WTC11 (cell line): Measurements from ENCODE around the gene PISD. TPM values are rescaled to one million over a fixed set of nuclear protein-coding genes. Genes with fewer than 3 reads are reported as not detected.

Source experiments
- ATAC-seq: fragments of 200-7000 bp; cut with Tn5 transposase; 2 replicates; pipeline ENCODE4 v1.10.0; 2021; ENCODE audit warnings: mild to moderate bottlenecking, moderate library complexity
- CTCF ChIA-PET: fragments of 300-600 bp; sonication (Branson Sonifier 250); formaldehyde crosslinking; loops from one replicate; lab custom pipeline; 2021; ENCODE audit warnings: antibody characterized with exemption; lab: Charles Lee
- POLR2A ChIA-PET: fragments of 350-600 bp; sonication (Branson Sonifier 250); formaldehyde crosslinking; loops from one replicate; lab custom pipeline; 2021; ENCODE audit warnings: antibody characterized with exemption; lab: Charles Lee
- DNase-seq: peaks from one replicate; pipeline ENCODE4 v3.0.0; 2021; ENCODE audit warnings: low spot score
- H3K27ac Mint-ChIP-seq: 2 replicates; pipeline ENCODE4 v1.8.0; 2021; ENCODE audit warnings: mixed read lengths
- H3K27me3 Mint-ChIP-seq: 2 replicates; pipeline ENCODE4 v1.8.0; 2021; ENCODE audit warnings: low read depth, mild to moderate bottlenecking, moderate library complexity, mixed read lengths
- H3K36me3 Mint-ChIP-seq: 2 replicates; pipeline ENCODE4 v1.8.0; 2021; ENCODE audit warnings: mixed read lengths
- H3K4me1 Mint-ChIP-seq: 2 replicates; pipeline ENCODE4 v1.8.0; 2022; ENCODE audit warnings: mixed read lengths
- H3K4me3 Mint-ChIP-seq: 2 replicates; pipeline ENCODE4 v1.8.0; 2021; ENCODE audit warnings: mild to moderate bottlenecking, moderate library complexity, mixed read lengths
- H3K9me3 Mint-ChIP-seq: 2 replicates; pipeline ENCODE4 v1.8.0; 2021; ENCODE audit warnings: mixed read lengths
- ARID4B ChIP-seq: sonication (generic); formaldehyde crosslinking; IDR thresholded peaks from 2 replicates; pipeline ENCODE4 v1.8.0; 2023; ENCODE audit warnings: missing genetic modification reagents, mild to moderate bottlenecking, borderline replicate concordance
- ATF6 ChIP-seq: sonication (generic); formaldehyde crosslinking; IDR thresholded peaks from 2 replicates; pipeline ENCODE4 v1.8.1; 2023; ENCODE audit warnings: mild to moderate bottlenecking, missing genetic modification reagents
- CBFB ChIP-seq: sonication (generic); formaldehyde crosslinking; IDR thresholded peaks from 2 replicates; pipeline ENCODE4 v1.8.1; 2022; ENCODE audit warnings: mild to moderate bottlenecking, low read depth, missing genetic modification reagents
- CREM ChIP-seq: sonication (generic); formaldehyde crosslinking; IDR thresholded peaks from 2 replicates; pipeline ENCODE4 v1.8.1; 2022; ENCODE audit warnings: mild to moderate bottlenecking, missing genetic modification reagents, moderate library complexity
- ELF4 ChIP-seq: sonication (generic); formaldehyde crosslinking; IDR thresholded peaks from 2 replicates; pipeline ENCODE4 v1.8.1; 2022; ENCODE audit warnings: low read depth, mild to moderate bottlenecking, moderate library complexity, missing genetic modification reagents
- FOXK1 ChIP-seq: sonication (generic); formaldehyde crosslinking; IDR thresholded peaks from 2 replicates; pipeline ENCODE4 v1.8.0; 2022; ENCODE audit warnings: mild to moderate bottlenecking, moderate library complexity, missing genetic modification reagents
- GABPB1 ChIP-seq: sonication (generic); formaldehyde crosslinking; IDR thresholded peaks from 2 replicates; pipeline ENCODE4 v1.8.1; 2023; ENCODE audit warnings: mild to moderate bottlenecking, missing genetic modification reagents
- JAZF1 ChIP-seq: fragments of 250-450 bp; sonication (Bioruptor Pico); IDR thresholded peaks from 2 replicates; pipeline ENCODE4 v1.9.0; 2021; ENCODE audit warnings: moderate library complexity, mild to moderate bottlenecking, inconsistent platforms
- NR1H2 ChIP-seq: sonication (generic); formaldehyde crosslinking; IDR thresholded peaks from 2 replicates; pipeline ENCODE4 v1.9.0; 2021; ENCODE audit warnings: mild to moderate bottlenecking, moderate library complexity, missing genetic modification reagents
- NR2C2 ChIP-seq: sonication (generic); formaldehyde crosslinking; IDR thresholded peaks from 2 replicates; pipeline ENCODE4 v1.8.0; 2022; ENCODE audit warnings: mild to moderate bottlenecking, missing genetic modification reagents
- PRRX2 ChIP-seq: fragments of 250-450 bp; sonication (Bioruptor Pico); IDR thresholded peaks from 2 replicates; pipeline ENCODE4 v1.8.0; 2021; ENCODE audit warnings: mild to moderate bottlenecking
- ZNF219 ChIP-seq: sonication (generic); formaldehyde crosslinking; IDR thresholded peaks from 2 replicates; pipeline ENCODE4 v1.8.0; 2023; ENCODE audit warnings: missing genetic modification reagents, mild to moderate bottlenecking, borderline replicate concordance
- ZNF263 ChIP-seq: sonication (generic); formaldehyde crosslinking; IDR thresholded peaks from 2 replicates; pipeline ENCODE4 v1.8.1; 2022; ENCODE audit warnings: low read depth, mild to moderate bottlenecking, moderate library complexity, missing genetic modification reagents
- ZNF396 ChIP-seq: fragments of 250-450 bp; sonication (Bioruptor Pico); IDR thresholded peaks from 2 replicates; pipeline ENCODE4 v1.8.0; 2021; ENCODE audit warnings: mild to moderate bottlenecking, moderate library complexity, borderline replicate concordance
- ZNF416 ChIP-seq: fragments of 250-450 bp; sonication (Bioruptor Pico); IDR thresholded peaks from 2 replicates; pipeline ENCODE4 v1.9.0; 2021; ENCODE audit warnings: mild to moderate bottlenecking, inconsistent platforms
- ZNF423 ChIP-seq: fragments of 250-450 bp; sonication (Bioruptor Pico); IDR thresholded peaks from 2 replicates; pipeline ENCODE4 v2.1.2; 2022; ENCODE audit warnings: mild to moderate bottlenecking, moderate library complexity
- ZNF425 ChIP-seq: fragments of 250-450 bp; sonication (Bioruptor Pico); conservative IDR thresholded peaks from 2 replicates; pipeline ENCODE4 v1.9.0; 2021; ENCODE audit warnings: mild to moderate bottlenecking
- total RNA-seq: library from RNA; stranded (reverse); gene quantifications from 3 replicates; pipeline ENCODE4 v1.2.3, GENCODE V29; 2021
- TF ChIP-seq, protein P1 (sequence below): sonication (generic); formaldehyde crosslinking; IDR thresholded peaks from 2 replicates; pipeline ENCODE4 v1.8.1; 2023; ENCODE audit warnings: mild to moderate bottlenecking, moderate library complexity, missing genetic modification reagents
- TF ChIP-seq, protein P2 (sequence below): sonication (generic); formaldehyde crosslinking; IDR thresholded peaks from 2 replicates; pipeline ENCODE4 v1.8.0; 2022; ENCODE audit warnings: missing genetic modification reagents
- TF ChIP-seq, protein P3 (sequence below): sonication (generic); formaldehyde crosslinking; IDR thresholded peaks from 2 replicates; pipeline ENCODE4 v1.8.0; 2022; ENCODE audit warnings: mild to moderate bottlenecking, missing genetic modification reagents

PISD gene
- total RNA-seq, 1 experiment from 2014 or later, result 55.7 TPM

GRCh38 chr22:31647523-31648320 lies 14.3 kb downstream of the PISD start:
- peaks cover 52% of the 10 kb centered on the region for H3K36me3 Mint-ChIP-seq
- no peaks in the 10 kb centered on the region for H3K27me3 Mint-ChIP-seq
- 0 out of 2 replicates have a peak overlapping the region, but pooled peaks have one; percentile 19 for H3K27ac Mint-ChIP-seq
- H3K4me3 Mint-ChIP-seq, result no peak overlapping the region
- H3K4me1 Mint-ChIP-seq, result peaks cover 15% of the 10 kb centered on the region
- TF ChIP-seq ZNF263 (CRISPR knock-in tag), result no peak
- no peak for TF ChIP-seq ZNF423 (CRISPR knock-in tag)
- TF ChIP-seq ZNF396 (CRISPR knock-in tag), result no peak
- TF ChIP-seq PRRX2 (CRISPR knock-in tag), result no peak
- TF ChIP-seq JAZF1 (CRISPR knock-in tag), result no peak
- TF ChIP-seq ZNF219 (CRISPR knock-in tag), result no peak
- DNase-seq (no peak), ATAC-seq (no peak)
- POLR2A ChIA-PET, result interaction anchor here (0.6 kb wide), 1 partner anchor 12 kb away, joined by 4 read pairs; no protein-coding TSS in a partner anchor
- CTCF ChIA-PET, result interaction anchor here (1.0 to 2.1 kb wide), 2 partner anchors 18 to 199 kb away, joined by 3 to 13 read pairs; no protein-coding TSS in a partner anchor
- H3K9me3 Mint-ChIP-seq, result no peaks in the 10 kb centered on the region

DNA sequence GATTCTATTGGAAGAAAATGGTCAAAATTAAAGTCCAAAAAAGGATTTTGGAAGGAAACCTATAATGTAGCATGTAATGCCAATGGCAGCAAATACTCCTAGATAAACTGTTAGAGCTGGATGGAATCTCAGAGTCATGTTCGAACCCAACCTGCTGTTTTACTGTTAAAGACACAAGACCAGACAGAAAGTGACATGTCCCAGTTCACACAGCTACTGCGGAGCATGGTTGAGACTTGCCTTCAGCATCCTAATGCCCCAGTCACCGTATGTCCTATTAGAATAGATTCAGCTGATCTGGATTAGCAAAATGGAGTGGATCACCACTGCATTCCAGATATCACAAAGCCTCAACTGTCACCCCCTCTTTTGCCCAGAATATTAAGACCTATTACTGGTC lies 14.9 kb downstream of the PISD start:
- CTCF ChIA-PET, result interaction anchor here (1.0 to 2.1 kb wide), 2 partner anchors 19 to 199 kb away, joined by 3 to 13 read pairs; no protein-coding TSS in a partner anchor
- Mint-ChIP-seq H3K4me3 (no peak overlapping the region), H3K9me3 (no peaks in the 10 kb centered on the region), H3K4me1 (peaks cover 15% of the 10 kb centered on the region), H3K27ac (peak overlapping the region; percentile 8; the same call in 1 of the 2 replicates), H3K36me3 (peaks cover 55% of the 10 kb centered on the region), H3K27me3 (no peaks in the 10 kb centered on the region)
- POLR2A ChIA-PET, result no interaction called here
- DNase-seq (no peak), ATAC-seq (no peak)
- TF ChIP-seq NR1H2 (no peak), GABPB1 (no peak), ZNF416 (CRISPR knock-in tag) (no peak), ATF6 (CRISPR knock-in tag) (no peak), ELF4 (CRISPR knock-in tag) (no peak), CBFB (no peak), NR2C2 (CRISPR knock-in tag) (no peak), ZNF425 (no peak), ARID4B (CRISPR knock-in tag) (no peak), FOXK1 (CRISPR knock-in tag) (no peak), CREM (no peak)
- TF ChIP-seq, protein P1, sequence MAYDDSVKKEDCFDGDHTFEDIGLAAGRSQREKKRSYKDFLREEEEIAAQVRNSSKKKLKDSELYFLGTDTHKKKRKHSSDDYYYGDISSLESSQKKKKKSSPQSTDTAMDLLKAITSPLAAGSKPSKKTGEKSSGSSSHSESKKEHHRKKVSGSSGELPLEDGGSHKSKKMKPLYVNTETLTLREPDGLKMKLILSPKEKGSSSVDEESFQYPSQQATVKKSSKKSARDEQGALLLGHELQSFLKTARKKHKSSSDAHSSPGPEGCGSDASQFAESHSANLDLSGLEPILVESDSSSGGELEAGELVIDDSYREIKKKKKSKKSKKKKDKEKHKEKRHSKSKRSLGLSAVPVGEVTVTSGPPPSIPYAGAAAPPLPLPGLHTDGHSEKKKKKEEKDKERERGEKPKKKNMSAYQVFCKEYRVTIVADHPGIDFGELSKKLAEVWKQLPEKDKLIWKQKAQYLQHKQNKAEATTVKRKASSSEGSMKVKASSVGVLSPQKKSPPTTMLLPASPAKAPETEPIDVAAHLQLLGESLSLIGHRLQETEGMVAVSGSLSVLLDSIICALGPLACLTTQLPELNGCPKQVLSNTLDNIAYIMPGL (CRISPR knock-in tag), result no peak
- TF ChIP-seq, protein P2, sequence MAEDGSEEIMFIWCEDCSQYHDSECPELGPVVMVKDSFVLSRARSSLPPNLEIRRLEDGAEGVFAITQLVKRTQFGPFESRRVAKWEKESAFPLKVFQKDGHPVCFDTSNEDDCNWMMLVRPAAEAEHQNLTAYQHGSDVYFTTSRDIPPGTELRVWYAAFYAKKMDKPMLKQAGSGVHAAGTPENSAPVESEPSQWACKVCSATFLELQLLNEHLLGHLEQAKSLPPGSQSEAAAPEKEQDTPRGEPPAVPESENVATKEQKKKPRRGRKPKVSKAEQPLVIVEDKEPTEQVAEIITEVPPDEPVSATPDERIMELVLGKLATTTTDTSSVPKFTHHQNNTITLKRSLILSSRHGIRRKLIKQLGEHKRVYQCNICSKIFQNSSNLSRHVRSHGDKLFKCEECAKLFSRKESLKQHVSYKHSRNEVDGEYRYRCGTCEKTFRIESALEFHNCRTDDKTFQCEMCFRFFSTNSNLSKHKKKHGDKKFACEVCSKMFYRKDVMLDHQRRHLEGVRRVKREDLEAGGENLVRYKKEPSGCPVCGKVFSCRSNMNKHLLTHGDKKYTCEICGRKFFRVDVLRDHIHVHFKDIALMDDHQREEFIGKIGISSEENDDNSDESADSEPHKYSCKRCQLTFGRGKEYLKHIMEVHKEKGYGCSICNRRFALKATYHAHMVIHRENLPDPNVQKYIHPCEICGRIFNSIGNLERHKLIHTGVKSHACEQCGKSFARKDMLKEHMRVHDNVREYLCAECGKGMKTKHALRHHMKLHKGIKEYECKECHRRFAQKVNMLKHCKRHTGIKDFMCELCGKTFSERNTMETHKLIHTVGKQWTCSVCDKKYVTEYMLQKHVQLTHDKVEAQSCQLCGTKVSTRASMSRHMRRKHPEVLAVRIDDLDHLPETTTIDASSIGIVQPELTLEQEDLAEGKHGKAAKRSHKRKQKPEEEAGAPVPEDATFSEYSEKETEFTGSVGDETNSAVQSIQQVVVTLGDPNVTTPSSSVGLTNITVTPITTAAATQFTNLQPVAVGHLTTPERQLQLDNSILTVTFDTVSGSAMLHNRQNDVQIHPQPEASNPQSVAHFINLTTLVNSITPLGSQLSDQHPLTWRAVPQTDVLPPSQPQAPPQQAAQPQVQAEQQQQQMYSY (CRISPR knock-in tag), result no peak
- TF ChIP-seq, protein P3, sequence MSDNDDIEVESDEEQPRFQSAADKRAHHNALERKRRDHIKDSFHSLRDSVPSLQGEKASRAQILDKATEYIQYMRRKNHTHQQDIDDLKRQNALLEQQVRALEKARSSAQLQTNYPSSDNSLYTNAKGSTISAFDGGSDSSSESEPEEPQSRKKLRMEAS (CRISPR knock-in tag), result no peak
